Right lobe of liver (tissue), 6 donors: ENCODE data around the gene MYO7A. TPM values are rescaled to one million over a fixed set of nuclear protein-coding genes. Genes with fewer than 3 reads are reported as not detected.
A peak's percentile ranks its signal among the peaks of the same experiment; 100 is the strongest.

Experiments used
- ATAC-seq, 4 donors: fragments of 200-7000 bp; cut with Tn5 transposase; one replicate each; pipeline ENCODE4 v1.9.1; 2020; ENCODE audit warnings: mild to moderate bottlenecking in 4 of 4, moderate library complexity in 4 of 4
- DNase-seq, 3 donors: peaks; one replicate each; pipeline ENCODE4 v3.0.0-alpha.2; 2020
- H3K27ac ChIP-seq, 3 donors: fragments of 200-600 bp; one replicate each; pipeline ENCODE4 v1.8.0; 2022
- H3K27me3 ChIP-seq, 2 donors: fragments of 200-600 bp; one replicate each; pipeline ENCODE4 v1.8.0; 2022
- H3K36me3 ChIP-seq, 4 donors: fragments of 200-600 bp; sonication (generic) in 1 of 4; one replicate each; pipeline versions ENCODE4 v1.5.1 to v1.8.0; 2017 to 2022; ENCODE audit warnings: control low read depth in 1 of 4
- H3K4me1 ChIP-seq, 4 donors: fragments of 200-600 bp; sonication (generic) in 1 of 4; one replicate each; pipeline versions ENCODE4 v1.5.1 to v1.8.0; 2017 to 2022; ENCODE audit warnings: control low read depth in 1 of 4
- H3K4me3 ChIP-seq, 3 donors: fragments of 200-600 bp; one replicate each; pipeline ENCODE4 v1.8.0; 2022
- H3K9me3 ChIP-seq, 4 donors: fragments of 200-600 bp; sonication (generic) in 1 of 4; one replicate each; pipeline versions ENCODE4 v1.5.1 to v1.8.0; 2017 to 2022; ENCODE audit warnings: control low read depth in 1 of 4
- POLR2A ChIP-seq: fragments of 450-650 bp; IDR thresholded peaks from one replicate; pipeline ENCODE4 v1.6.1; 2017; ENCODE audit warnings: antibody characterized with exemption, mild to moderate bottlenecking
- WGBS: methylation state at CpG from one replicate; pipeline ENCODE4 v1.1.6; 2018; ENCODE audit warnings: low coverage, low lambda C conversion rate; ENCODE audit not compliant: insufficient coverage; ENCODE audit errors: missing lambda C conversion rate; 5-methylcytosine and 5-hydroxymethylcytosine counted together
- intact Hi-C, 2 donors: fragments of 100-400 bp; cut with DNase I; formaldehyde crosslinking; loops; one replicate each; pipeline versions ENCODE4 v1.11.2 to v1.14.1; 2022
- total RNA-seq, 6 experiments: library from RNA; depleted of rRNA in 2 of 6; stranded (reverse); fragments of >200 nt in 2 of 6; fragmentation: NEBNext Ultra II Directional in 3 of 6; extraction: Animal tissue kit (Norgen Biotek cat#: 25700) in 3 of 6; gene quantifications; one replicate each; pipeline versions ENCODE4 v1.1.0 to v1.2.4, GENCODE V29; 2016 to 2023
- TF ChIP-seq, protein P1 (sequence below), 4 donors: fragments of 200-600 bp in 3 of 4; fragments of 450-650 bp in 1 of 4; IDR thresholded peaks; one replicate each; pipeline versions ENCODE4 v1.5.1 to v1.8.0; 2016 to 2022; ENCODE audit warnings: antibody characterized with exemption in 4 of 4, mild to moderate bottlenecking in 2 of 4
- donor health status: DM: no; HTN: yes; CAD: no.
- donor health status: DM: no; HTN: no; CAD: no.
- donor health status: DM: no; HTN: no; CAD: no.
- donor health status: DM: no; HTN: yes; CAD: no.
- donor health status: DM: no; HTN: yes; CAD: no.

The MYO7A gene
- total RNA-seq, 6 experiments from 2014 or later, result 23.6 to 39.6 (median 32.0) TPM

GRCh38 chr11:77180346-77180745, 52.3 kb downstream of the MYO7A start:
- DNase-seq (peak in 1 of 3 donors; percentile 34), ATAC-seq (no peak)
- intact Hi-C loops, result no loop called here
- Histone ChIP-seq H3K4me1 (peaks cover 0 to 15% (median 8%) of the 10 kb centered on the region in 4 donors), H3K4me3 (no peak overlapping the region), H3K9me3 (no peaks in the 10 kb centered on the region), H3K27ac (no peak overlapping the region), H3K27me3 (no peaks in the 10 kb centered on the region), H3K36me3 (peaks cover 0 to 43% (median 7%) of the 10 kb centered on the region in 4 donors)
- TF ChIP-seq, protein P1, sequence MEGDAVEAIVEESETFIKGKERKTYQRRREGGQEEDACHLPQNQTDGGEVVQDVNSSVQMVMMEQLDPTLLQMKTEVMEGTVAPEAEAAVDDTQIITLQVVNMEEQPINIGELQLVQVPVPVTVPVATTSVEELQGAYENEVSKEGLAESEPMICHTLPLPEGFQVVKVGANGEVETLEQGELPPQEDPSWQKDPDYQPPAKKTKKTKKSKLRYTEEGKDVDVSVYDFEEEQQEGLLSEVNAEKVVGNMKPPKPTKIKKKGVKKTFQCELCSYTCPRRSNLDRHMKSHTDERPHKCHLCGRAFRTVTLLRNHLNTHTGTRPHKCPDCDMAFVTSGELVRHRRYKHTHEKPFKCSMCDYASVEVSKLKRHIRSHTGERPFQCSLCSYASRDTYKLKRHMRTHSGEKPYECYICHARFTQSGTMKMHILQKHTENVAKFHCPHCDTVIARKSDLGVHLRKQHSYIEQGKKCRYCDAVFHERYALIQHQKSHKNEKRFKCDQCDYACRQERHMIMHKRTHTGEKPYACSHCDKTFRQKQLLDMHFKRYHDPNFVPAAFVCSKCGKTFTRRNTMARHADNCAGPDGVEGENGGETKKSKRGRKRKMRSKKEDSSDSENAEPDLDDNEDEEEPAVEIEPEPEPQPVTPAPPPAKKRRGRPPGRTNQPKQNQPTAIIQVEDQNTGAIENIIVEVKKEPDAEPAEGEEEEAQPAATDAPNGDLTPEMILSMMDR (IDR thresholded peaks at IDR 0.05), result no peak
- TF ChIP-seq POLR2A, result no peak
- 67% methylated on average over 3 of the region's 11 CpGs for WGBS

DNA sequence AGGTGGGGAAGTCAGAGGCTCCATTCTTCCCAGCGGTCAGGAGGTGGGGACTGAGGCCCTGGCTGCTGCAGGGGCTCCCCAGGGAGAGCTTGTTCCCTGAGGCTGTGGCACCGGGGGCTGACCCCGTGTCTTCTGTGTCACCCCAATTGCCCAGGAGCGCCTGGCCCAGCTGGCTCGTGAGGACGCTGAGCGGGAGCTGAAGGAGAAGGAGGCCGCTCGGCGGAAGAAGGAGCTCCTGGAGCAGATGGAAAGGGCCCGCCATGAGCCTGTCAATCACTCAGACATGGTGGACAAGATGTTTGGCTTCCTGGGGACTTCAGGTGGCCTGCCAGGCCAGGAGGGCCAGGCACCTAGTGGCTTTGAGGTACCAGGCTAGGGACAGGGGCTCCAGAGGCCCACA, 53.2 kb downstream of the MYO7A start:
- TF ChIP-seq, protein P1 (IDR thresholded peaks at IDR 0.05), result no peak
- no peak for TF ChIP-seq POLR2A
- Histone ChIP-seq H3K4me3 (no peak overlapping the region), H3K36me3 (peaks cover 0 to 43% (median 7%) of the 10 kb centered on the region in 4 donors), H3K27ac (no peak overlapping the region), H3K27me3 (no peaks in the 10 kb centered on the region), H3K4me1 (peaks cover 0 to 15% (median 8%) of the 10 kb centered on the region in 4 donors), H3K9me3 (no peaks in the 10 kb centered on the region)
- ATAC-seq, result no peak
- intact Hi-C loops, result no loop called here
- DNase-seq, result peak in 1 of 3 donors; percentile 49
- no CpG with 5 or more reads among the region's 11 CpGs for WGBS

DNA sequence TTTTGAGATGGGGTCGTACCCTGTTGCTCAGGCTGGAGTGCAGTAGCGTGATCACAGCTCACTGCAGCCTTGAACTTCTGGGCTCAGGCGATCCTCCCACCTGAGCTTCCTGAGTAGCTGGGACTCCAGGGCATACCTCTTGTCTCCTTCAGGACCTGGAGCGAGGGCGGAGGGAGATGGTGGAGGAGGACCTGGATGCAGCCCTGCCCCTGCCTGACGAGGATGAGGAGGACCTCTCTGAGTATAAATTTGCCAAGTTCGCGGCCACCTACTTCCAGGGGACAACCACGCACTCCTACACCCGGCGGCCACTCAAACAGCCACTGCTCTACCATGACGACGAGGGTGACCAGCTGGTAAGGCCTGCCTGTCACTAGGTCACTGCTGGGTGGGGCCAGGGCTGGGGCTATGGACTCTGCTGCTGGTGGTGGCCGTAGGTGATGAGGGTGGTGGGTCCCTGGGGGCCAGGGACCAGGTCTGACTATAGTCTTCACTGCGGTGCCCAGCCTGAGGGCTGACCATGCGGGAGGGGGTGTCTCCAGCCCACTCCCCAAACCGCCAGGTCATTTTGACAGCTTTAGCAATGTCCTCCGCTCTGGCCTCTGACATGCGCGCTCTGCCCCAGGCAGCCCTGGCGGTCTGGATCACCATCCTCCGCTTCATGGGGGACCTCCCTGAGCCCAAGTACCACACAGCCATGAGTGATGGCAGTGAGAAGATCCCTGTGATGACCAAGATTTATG, 53.9 kb downstream of the MYO7A start:
- 100% methylated on average over 5 of the region's 22 CpGs for WGBS
- TF ChIP-seq, protein P1 (IDR thresholded peaks at IDR 0.05), result no peak
- no peak for TF ChIP-seq POLR2A
- intact Hi-C loops, result no loop called here
- no peak for ATAC-seq
- DNase-seq, result peak in 1 of 3 donors; percentile 49
- H3K4me1 ChIP-seq, result peaks cover 0 to 15% (median 8%) of the 10 kb centered on the region in 4 donors
- H3K27ac ChIP-seq, result no peak overlapping the region
- H3K4me3 ChIP-seq, result no peak overlapping the region
- no peaks in the 10 kb centered on the region for H3K27me3 ChIP-seq
- peaks cover 0 to 43% (median 7%) of the 10 kb centered on the region in 4 donors for H3K36me3 ChIP-seq
- H3K9me3 ChIP-seq, result no peaks in the 10 kb centered on the region

DNA sequence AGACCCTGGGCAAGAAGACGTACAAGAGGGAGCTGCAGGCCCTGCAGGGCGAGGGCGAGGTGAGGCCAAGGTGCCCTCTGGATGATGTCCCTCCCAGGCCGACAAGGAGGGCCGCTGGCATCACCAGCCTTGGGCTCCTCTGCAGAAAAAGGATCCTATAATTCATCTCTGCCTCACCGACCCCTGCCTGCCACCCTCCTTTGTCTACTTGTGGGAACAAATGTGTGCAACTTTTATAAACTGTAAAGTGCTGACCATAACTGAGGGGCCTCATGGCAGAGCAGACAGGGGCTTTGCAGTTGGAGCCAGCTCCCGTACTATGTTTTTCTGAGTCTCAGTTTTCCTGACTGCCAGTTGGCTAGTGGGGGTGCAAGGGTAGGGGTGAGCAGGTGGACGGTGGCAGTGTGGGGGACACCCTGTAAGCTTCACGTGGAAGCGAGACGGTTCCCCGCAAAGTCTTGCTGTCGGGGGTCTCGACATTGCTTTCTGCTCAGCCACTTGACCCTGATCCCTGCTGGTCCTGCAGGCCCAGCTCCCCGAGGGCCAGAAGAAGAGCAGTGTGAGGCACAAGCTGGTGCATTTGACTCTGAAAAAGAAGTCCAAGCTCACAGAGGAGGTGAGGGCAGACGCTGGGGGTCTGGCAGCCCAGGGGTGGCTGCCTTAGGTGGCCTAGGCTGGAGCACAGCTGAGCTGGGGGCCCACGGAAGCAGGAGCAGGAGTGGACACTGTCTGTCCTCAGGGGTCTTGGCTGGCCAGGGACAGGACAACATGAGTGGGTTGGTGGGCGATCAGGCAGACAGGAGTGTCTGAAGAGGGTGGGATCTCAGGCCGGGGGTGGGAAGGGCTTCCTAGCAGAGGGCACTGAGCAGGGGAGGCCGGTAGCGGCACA, 54.7 kb downstream of the MYO7A start:
- no peaks in the 10 kb centered on the region for H3K9me3 ChIP-seq
- DNase-seq (peak in 1 of 3 donors; percentile 39), ATAC-seq (no peak)
- intact Hi-C loops, result no loop called here
- H3K4me3 ChIP-seq, result no peak overlapping the region
- H3K36me3 ChIP-seq, result peaks cover 0 to 47% (median 7%) of the 10 kb centered on the region in 4 donors
- peaks cover 0 to 15% (median 8%) of the 10 kb centered on the region in 4 donors for H3K4me1 ChIP-seq
- no peak overlapping the region for H3K27ac ChIP-seq
- WGBS, result 86% methylated on average over 11 of the region's 21 CpGs
- no peaks in the 10 kb centered on the region for H3K27me3 ChIP-seq
- TF ChIP-seq, protein P1 (IDR thresholded peaks at IDR 0.05), result no peak
- no peak for TF ChIP-seq POLR2A
